Loucy (cell line): ENCODE results near the gene TWNK.

Experiments
- H2AFZ ChIP-seq: fragments of 200-600 bp; sonication (generic); 2 replicates; pipeline ENCODE4 v1.6.0; 2016; ENCODE audit warnings: antibody characterized with exemption, mild to moderate bottlenecking, low read length, moderate library complexity
- H3F3A ChIP-seq: fragments of 200-600 bp; 2 replicates; pipeline ENCODE4 v1.6.0; 2016; ENCODE audit warnings: antibody characterized with exemption, low read depth, mild to moderate bottlenecking
- H3K27me3 ChIP-seq: fragments of 200-600 bp; sonication (generic); 2 replicates; pipeline ENCODE4 v1.6.1; 2014; ENCODE audit warnings: low read length, mild to moderate bottlenecking; ENCODE audit not compliant: insufficient read depth, poor library complexity, severe bottlenecking
- H3K36me3 ChIP-seq: fragments of 200-600 bp; sonication (generic); 2 replicates; pipeline ENCODE4 v1.6.1; 2016; ENCODE audit warnings: low read length; ENCODE audit not compliant: insufficient read depth
- H3K4me1 ChIP-seq: fragments of 200-600 bp; sonication (generic); 2 replicates; pipeline ENCODE4 v1.5.1; 2014; ENCODE audit warnings: low read length, mild to moderate bottlenecking; ENCODE audit not compliant: insufficient read depth, poor library complexity, severe bottlenecking
- H3K4me2 ChIP-seq: fragments of 200-600 bp; sonication (generic); 2 replicates; pipeline ENCODE4 v1.6.0; 2014; ENCODE audit warnings: antibody characterized with exemption, low read length, low read depth, mild to moderate bottlenecking; ENCODE audit not compliant: poor library complexity, severe bottlenecking
- H3K4me3 ChIP-seq: fragments of 200-600 bp; sonication (generic); 2 replicates; pipeline ENCODE4 v1.5.1; 2014; ENCODE audit warnings: low read length, mild to moderate bottlenecking, mixed read lengths; ENCODE audit not compliant: poor library complexity, severe bottlenecking
- H3K79me2 ChIP-seq: fragments of 200-600 bp; sonication (generic); 2 replicates; pipeline ENCODE4 v1.6.1; 2014; ENCODE audit warnings: low read length; ENCODE audit not compliant: insufficient read depth
- H3K9ac ChIP-seq: fragments of 200-600 bp; sonication (generic); 2 replicates; pipeline ENCODE4 v1.6.0; 2014; ENCODE audit warnings: mild to moderate bottlenecking, low read depth, low read length, moderate library complexity; ENCODE audit not compliant: poor library complexity, severe bottlenecking
- H3K9me2 ChIP-seq: fragments of 200-600 bp; sonication (generic); replicated peaks from 2 replicates; pipeline ENCODE4 v1.6.1; 2016; ENCODE audit warnings: low read depth, low read length, mixed read lengths
- H3K9me3 ChIP-seq: fragments of 200-600 bp; sonication (generic); 2 replicates; pipeline ENCODE4 v1.6.1; 2014; ENCODE audit warnings: mild to moderate bottlenecking, antibody characterized with exemption, low read length, low read depth; ENCODE audit not compliant: insufficient read depth
- H4K20me1 ChIP-seq: fragments of 200-600 bp; sonication (generic); 2 replicates; pipeline ENCODE4 v1.6.0; 2014; ENCODE audit warnings: antibody characterized with exemption, low read length, mild to moderate bottlenecking; ENCODE audit not compliant: insufficient read depth, poor library complexity, severe bottlenecking
- EZH2phosphoT487 ChIP-seq: fragments of 200-600 bp; IDR thresholded peaks from 2 replicates; pipeline ENCODE4 v1.6.1; 2018; ENCODE audit warnings: antibody characterized with exemption, mild to moderate bottlenecking, moderate library complexity, borderline replicate concordance
- TF ChIP-seq, protein P1 (sequence below): fragments of 200-600 bp; sonication (generic); conservative IDR thresholded peaks from 2 replicates; pipeline ENCODE4 v1.5.1; 2014; ENCODE audit warnings: mild to moderate bottlenecking, antibody characterized with exemption, low read length

The TWNK gene

DNA sequence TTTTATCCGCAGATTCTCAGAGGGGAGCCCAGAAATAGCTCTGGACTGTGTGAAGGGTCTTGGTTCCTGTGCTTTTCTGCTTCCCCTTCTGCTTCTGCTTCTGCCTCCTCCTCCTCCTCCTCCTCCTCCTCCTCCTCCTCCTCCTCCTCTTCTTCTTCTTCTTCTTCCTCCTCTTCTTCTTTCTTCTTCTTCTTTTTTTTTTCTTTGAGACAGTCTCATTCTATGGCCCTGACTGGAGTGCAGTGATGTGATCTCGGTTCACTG lies 32.0 kb downstream of the TWNK start:
- no peaks in the 10 kb centered on the region for H3K9me3 ChIP-seq
- H2AFZ ChIP-seq: no peak overlapping the region
- H3K9me2 ChIP-seq: no peaks in the 10 kb centered on the region
- H3K4me1 ChIP-seq: no peaks in the 10 kb centered on the region
- peak overlapping the region; percentile 48 for H3K4me2 ChIP-seq
- no peaks in the 10 kb centered on the region for H3K79me2 ChIP-seq
- no peaks in the 10 kb centered on the region; the same call in 1 of the 2 replicates for H3F3A ChIP-seq
- H4K20me1 ChIP-seq: no peaks in the 10 kb centered on the region
- no peak overlapping the region for H3K9ac ChIP-seq
- no peaks in the 10 kb centered on the region for H3K36me3 ChIP-seq
- TF ChIP-seq, protein P1, sequence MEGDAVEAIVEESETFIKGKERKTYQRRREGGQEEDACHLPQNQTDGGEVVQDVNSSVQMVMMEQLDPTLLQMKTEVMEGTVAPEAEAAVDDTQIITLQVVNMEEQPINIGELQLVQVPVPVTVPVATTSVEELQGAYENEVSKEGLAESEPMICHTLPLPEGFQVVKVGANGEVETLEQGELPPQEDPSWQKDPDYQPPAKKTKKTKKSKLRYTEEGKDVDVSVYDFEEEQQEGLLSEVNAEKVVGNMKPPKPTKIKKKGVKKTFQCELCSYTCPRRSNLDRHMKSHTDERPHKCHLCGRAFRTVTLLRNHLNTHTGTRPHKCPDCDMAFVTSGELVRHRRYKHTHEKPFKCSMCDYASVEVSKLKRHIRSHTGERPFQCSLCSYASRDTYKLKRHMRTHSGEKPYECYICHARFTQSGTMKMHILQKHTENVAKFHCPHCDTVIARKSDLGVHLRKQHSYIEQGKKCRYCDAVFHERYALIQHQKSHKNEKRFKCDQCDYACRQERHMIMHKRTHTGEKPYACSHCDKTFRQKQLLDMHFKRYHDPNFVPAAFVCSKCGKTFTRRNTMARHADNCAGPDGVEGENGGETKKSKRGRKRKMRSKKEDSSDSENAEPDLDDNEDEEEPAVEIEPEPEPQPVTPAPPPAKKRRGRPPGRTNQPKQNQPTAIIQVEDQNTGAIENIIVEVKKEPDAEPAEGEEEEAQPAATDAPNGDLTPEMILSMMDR: no peak
- TF ChIP-seq EZH2phosphoT487: no peak
- no peak overlapping the region for H3K4me3 ChIP-seq
- no peaks in the 10 kb centered on the region for H3K27me3 ChIP-seq

DNA sequence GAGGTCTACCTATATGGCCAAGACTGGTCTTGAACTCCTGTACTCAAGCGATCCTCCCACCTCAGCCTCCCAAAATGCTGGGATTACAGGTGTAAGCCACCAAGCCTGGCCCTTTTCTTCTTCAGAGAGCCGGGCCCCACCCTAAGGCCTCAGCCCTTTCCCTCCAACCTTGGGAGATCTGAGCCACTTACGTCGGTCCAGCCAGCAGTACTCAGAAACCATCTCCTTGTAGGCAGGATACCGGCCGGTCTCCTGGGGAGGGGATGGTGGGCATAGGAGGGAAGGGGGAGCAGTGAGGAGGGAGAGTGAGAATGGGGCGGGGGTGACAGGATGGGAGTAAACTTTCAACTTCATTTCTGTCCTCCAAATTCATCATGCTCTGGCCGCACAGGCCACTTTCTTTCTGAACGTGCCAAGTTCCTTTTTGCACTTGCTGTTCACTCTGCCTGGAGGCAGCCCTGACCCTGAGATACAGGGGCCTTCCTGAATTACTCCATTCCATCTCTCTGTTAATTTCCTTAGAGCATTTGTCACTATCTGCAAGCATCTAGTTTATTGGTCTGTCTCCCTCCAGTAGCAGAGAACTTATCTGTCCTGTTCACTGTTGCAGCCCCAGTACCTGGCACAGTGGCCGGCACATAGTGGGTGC lies 33.2 kb downstream of the TWNK start:
- TF ChIP-seq EZH2phosphoT487: no peak
- TF ChIP-seq, protein P1: no peak
- Histone ChIP-seq H3K4me3 (no peak overlapping the region), H3K27me3 (no peaks in the 10 kb centered on the region), H3K79me2 (no peaks in the 10 kb centered on the region), H3K9me3 (no peaks in the 10 kb centered on the region), H3K9ac (no peak overlapping the region), H4K20me1 (no peaks in the 10 kb centered on the region), H2AFZ (no peak overlapping the region), H3K36me3 (no peaks in the 10 kb centered on the region), H3K9me2 (no peaks in the 10 kb centered on the region), H3K4me1 (no peaks in the 10 kb centered on the region), H3F3A (no peaks in the 10 kb centered on the region; the same call in 1 of the 2 replicates), H3K4me2 (no peak overlapping the region)

DNA sequence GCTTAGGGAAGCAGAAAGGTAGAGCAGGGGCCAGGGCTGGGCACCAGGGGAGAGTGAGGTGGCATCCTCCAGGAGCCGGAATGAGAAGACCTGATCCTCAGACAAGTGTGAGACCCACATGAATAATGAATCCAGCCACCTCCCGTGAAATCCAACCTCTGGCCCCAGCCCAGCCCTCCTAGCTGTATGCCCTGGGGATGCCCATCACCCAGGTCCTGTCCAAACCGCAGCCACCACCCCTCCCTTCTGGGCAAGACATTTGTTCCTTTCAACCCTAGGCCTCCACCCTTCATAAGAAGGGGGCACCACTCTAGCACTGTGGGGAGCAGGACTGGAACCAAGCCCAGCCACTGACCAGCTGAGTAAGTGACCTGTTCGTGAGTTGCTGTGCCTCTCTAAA lies 33.9 kb downstream of the TWNK start:
- H3F3A ChIP-seq: no peaks in the 10 kb centered on the region; the same call in 1 of the 2 replicates
- H3K4me2 ChIP-seq: no peak overlapping the region
- no peak overlapping the region for H3K4me3 ChIP-seq
- no peaks in the 10 kb centered on the region for H3K79me2 ChIP-seq
- no peaks in the 10 kb centered on the region for H3K27me3 ChIP-seq
- no peaks in the 10 kb centered on the region for H3K9me2 ChIP-seq
- H3K36me3 ChIP-seq: no peaks in the 10 kb centered on the region
- H3K9me3 ChIP-seq: no peaks in the 10 kb centered on the region
- H4K20me1 ChIP-seq: no peaks in the 10 kb centered on the region
- no peak overlapping the region for H2AFZ ChIP-seq
- TF ChIP-seq, protein P1: no peak
- TF ChIP-seq EZH2phosphoT487: no peak
- H3K4me1 ChIP-seq: no peaks in the 10 kb centered on the region
- H3K9ac ChIP-seq: no peak overlapping the region
